ENCODE data around the gene ZC3H10.

The ZC3H10 gene

DNA sequence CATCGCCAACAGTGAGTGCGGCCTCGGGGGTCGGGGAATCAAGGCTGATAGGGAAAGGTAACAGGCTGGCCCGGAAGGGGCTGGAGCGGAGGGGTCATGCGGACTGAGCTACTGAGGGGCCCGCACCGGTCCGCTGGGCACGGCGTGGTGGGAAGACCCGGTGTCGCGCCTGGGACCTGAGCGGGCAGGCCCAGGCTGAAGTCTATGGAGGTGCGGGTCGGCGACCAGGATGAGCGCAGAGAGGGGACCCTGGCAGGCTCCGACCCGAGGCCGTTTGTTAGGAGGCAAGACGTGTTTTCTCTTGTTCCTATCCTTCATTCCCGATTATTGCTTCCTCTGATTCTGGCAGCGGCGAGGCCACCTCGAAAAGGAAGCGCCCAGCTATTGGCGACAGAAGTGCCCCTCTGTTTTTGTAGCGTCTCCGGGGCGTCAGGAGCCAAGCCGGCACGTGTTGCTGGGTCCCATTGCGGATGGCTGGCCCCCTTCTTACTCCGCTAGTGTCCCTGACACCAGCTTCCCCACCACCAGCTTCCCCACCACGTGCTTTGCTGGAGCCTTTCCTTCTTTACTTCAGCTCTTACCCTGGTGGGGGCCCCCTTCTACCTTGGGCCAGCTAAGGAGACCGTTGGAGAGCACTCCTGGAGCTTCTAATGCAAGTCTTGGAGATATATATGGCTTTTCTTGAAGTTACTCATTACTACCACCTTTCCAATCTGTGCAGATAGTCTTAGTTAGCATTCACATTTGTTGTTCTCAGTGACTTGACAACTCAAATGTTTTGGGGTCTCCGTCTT, 13.1 kb upstream of the ZC3H10 start:
- TF ChIP-seq EZH2phosphoT487 (IDR thresholded peaks at IDR 0.05; ENCODE audit: borderline replicate concordance, low read length): no peak
- TF ChIP-seq, protein P1, sequence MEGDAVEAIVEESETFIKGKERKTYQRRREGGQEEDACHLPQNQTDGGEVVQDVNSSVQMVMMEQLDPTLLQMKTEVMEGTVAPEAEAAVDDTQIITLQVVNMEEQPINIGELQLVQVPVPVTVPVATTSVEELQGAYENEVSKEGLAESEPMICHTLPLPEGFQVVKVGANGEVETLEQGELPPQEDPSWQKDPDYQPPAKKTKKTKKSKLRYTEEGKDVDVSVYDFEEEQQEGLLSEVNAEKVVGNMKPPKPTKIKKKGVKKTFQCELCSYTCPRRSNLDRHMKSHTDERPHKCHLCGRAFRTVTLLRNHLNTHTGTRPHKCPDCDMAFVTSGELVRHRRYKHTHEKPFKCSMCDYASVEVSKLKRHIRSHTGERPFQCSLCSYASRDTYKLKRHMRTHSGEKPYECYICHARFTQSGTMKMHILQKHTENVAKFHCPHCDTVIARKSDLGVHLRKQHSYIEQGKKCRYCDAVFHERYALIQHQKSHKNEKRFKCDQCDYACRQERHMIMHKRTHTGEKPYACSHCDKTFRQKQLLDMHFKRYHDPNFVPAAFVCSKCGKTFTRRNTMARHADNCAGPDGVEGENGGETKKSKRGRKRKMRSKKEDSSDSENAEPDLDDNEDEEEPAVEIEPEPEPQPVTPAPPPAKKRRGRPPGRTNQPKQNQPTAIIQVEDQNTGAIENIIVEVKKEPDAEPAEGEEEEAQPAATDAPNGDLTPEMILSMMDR (IDR thresholded peaks at IDR 0.05; ENCODE audit: low read depth, low read length, poor library complexity, severe bottlenecking): peak; percentile 8
- peak overlapping the region; percentile 78 for H3K27ac ChIP-seq (ENCODE audit: low read depth, low read length)
- H3K9me3 ChIP-seq (ENCODE audit: control insufficient read depth, insufficient read depth, low read length): no peaks in the 10 kb centered on the region
- peaks cover 28% of the 10 kb centered on the region for H3K4me1 ChIP-seq (ENCODE audit: control insufficient read depth, low read length)
- peak overlapping the region; percentile 77 for H3K4me2 ChIP-seq (ENCODE audit: low read length)
- H3K9me2 ChIP-seq (replicated peaks; ENCODE audit: control insufficient read depth, low read length): no peaks in the 10 kb centered on the region
- peaks cover 27% of the 10 kb centered on the region for H3F3A ChIP-seq (ENCODE audit: control insufficient read depth, insufficient read depth)
- peaks cover 4% of the 10 kb centered on the region; the same call in 1 of the 2 replicates for H3K27me3 ChIP-seq (ENCODE audit: control insufficient read depth, low read length)
- peaks cover 54% of the 10 kb centered on the region for H3K79me2 ChIP-seq (ENCODE audit: control insufficient read depth, low read length)
- H3K4me3 ChIP-seq (ENCODE audit: low read length): peak overlapping the region; percentile 100
- H4K20me1 ChIP-seq (ENCODE audit: control insufficient read depth, insufficient read depth, low read depth, low read length): peaks cover 15% of the 10 kb centered on the region
- peaks cover 56% of the 10 kb centered on the region for H3K36me3 ChIP-seq (ENCODE audit: control insufficient read depth, low read length)

DNA sequence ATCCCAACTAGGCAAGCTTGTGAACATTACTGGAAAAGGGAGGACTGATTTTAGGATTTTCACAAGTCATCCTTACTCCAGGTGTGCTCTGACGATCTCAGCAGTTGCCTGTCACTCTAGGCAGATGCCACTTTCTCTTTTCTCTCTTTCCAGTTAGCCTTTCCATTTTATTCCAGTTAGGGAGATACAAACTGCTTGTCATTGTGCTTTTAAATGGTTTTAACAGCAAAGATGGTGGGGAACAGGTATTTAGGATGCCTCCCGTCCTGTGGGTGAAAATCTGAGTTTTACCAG, 12.5 kb upstream of the ZC3H10 start:
- Histone ChIP-seq H3K4me1 (ENCODE audit: control insufficient read depth, low read length) (peaks cover 28% of the 10 kb centered on the region), H3K36me3 (ENCODE audit: control insufficient read depth, low read length) (peaks cover 61% of the 10 kb centered on the region), H3K4me2 (ENCODE audit: low read length) (peak overlapping the region; percentile 77), H3K27me3 (ENCODE audit: control insufficient read depth, low read length) (peaks cover 4% of the 10 kb centered on the region; the same call in 1 of the 2 replicates), H3K27ac (ENCODE audit: low read depth, low read length) (peak overlapping the region; percentile 78), H3K9me2 (replicated peaks; ENCODE audit: control insufficient read depth, low read length) (no peaks in the 10 kb centered on the region), H3F3A (ENCODE audit: control insufficient read depth, insufficient read depth) (peaks cover 30% of the 10 kb centered on the region), H4K20me1 (ENCODE audit: control insufficient read depth, insufficient read depth, low read depth, low read length) (peaks cover 15% of the 10 kb centered on the region), H3K4me3 (ENCODE audit: low read length) (peak overlapping the region; percentile 100), H3K79me2 (ENCODE audit: control insufficient read depth, low read length) (peaks cover 54% of the 10 kb centered on the region), H3K9me3 (ENCODE audit: control insufficient read depth, insufficient read depth, low read length) (no peaks in the 10 kb centered on the region)
- TF ChIP-seq EZH2phosphoT487 (IDR thresholded peaks at IDR 0.05; ENCODE audit: borderline replicate concordance, low read length): no peak
- TF ChIP-seq, protein P1 (IDR thresholded peaks at IDR 0.05; ENCODE audit: low read depth, low read length, poor library complexity, severe bottlenecking): no peak

DNA sequence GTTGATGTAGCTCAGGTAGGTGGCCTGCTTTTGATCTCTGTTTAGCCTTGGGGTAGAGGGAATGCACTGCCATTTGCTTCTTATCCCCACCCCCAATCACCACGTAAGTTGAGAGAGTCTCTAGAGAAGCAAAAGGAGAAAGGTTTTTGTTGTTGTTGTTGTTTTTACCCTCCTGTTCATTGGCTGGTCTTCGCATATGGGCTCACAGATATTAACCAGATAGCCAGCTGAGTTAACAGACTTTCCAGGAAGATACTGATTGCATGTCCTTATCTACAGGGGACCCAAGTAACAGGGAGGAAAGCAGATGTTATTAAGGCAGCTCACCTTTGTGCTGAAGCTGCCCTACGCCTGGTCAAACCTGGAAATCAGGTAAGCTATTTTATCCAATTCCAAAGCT, 10.8 kb upstream of the ZC3H10 start:
- Histone ChIP-seq H3F3A (ENCODE audit: control insufficient read depth, insufficient read depth) (peaks cover 44% of the 10 kb centered on the region), H3K79me2 (ENCODE audit: control insufficient read depth, low read length) (peaks cover 54% of the 10 kb centered on the region), H3K27ac (ENCODE audit: low read depth, low read length) (no peak overlapping the region), H3K4me1 (ENCODE audit: control insufficient read depth, low read length) (peaks cover 28% of the 10 kb centered on the region), H3K9me2 (replicated peaks; ENCODE audit: control insufficient read depth, low read length) (no peaks in the 10 kb centered on the region), H3K36me3 (ENCODE audit: control insufficient read depth, low read length) (peaks cover 77% of the 10 kb centered on the region), H3K4me3 (ENCODE audit: low read length) (0 out of 2 replicates have a peak overlapping the region, but pooled peaks have one; percentile 100), H3K4me2 (ENCODE audit: low read length) (peak overlapping the region; percentile 77), H4K20me1 (ENCODE audit: control insufficient read depth, insufficient read depth, low read depth, low read length) (peaks cover 15% of the 10 kb centered on the region), H3K9me3 (ENCODE audit: control insufficient read depth, insufficient read depth, low read length) (no peaks in the 10 kb centered on the region), H3K27me3 (ENCODE audit: control insufficient read depth, low read length) (peaks cover 1% of the 10 kb centered on the region; the same call in 1 of the 2 replicates)
- TF ChIP-seq, protein P1 (IDR thresholded peaks at IDR 0.05; ENCODE audit: low read depth, low read length, poor library complexity, severe bottlenecking): no peak
- no peak for TF ChIP-seq EZH2phosphoT487 (IDR thresholded peaks at IDR 0.05; ENCODE audit: borderline replicate concordance, low read length)
